Naive thymus-derived CD4-positive, alpha-beta T cell (primary cell): Measurements from ENCODE around the gene HLA-E. TPM values are rescaled to one million over a fixed set of nuclear protein-coding genes. Genes with fewer than 3 reads are reported as not detected.
A peak's percentile ranks its signal among the peaks of the same experiment; 100 is the strongest.
"Not testable (repeated sequence)": the region's sequence is repeated elsewhere in the genome, so short reads cannot be mapped to it uniquely, and the experiment has no call there.

Experiments
- ATAC-seq: fragments of 150-1000 bp; cut with Tn5 transposase; 2 replicates; pipeline ENCODE4 v1.10.0; 2021; ENCODE audit warnings: mild to moderate bottlenecking, moderate library complexity
- CTCF ChIA-PET: fragments of 350-600 bp; sonication (Branson Sonifier 250); formaldehyde crosslinking; loops from one replicate; lab custom pipeline; 2021; ENCODE audit warnings: antibody characterized with exemption; lab: Charles Lee
- POLR2A ChIA-PET: fragments of 350-600 bp; sonication (Branson Sonifier 250); formaldehyde crosslinking; loops from one replicate; lab custom pipeline; 2021; ENCODE audit warnings: antibody characterized with exemption, inconsistent platforms; lab: Charles Lee
- DNase-seq, 9 donors: peaks; one replicate each; pipeline versions ENCODE4 v3.0.0 to v3.0.0-alpha.2; 2020 to 2022; ENCODE audit warnings: mixed read lengths in 1 of 9
- H3K27ac ChIP-seq: one replicate; pipeline ENCODE4 v1.7.0; 2013; ENCODE audit warnings: mild to moderate bottlenecking, low read depth, low read length, moderate library complexity
- H3K27me3 ChIP-seq, 2 donors: one replicate each; pipeline ENCODE4 v1.7.0; 2013; ENCODE audit warnings: low read length in 2 of 2, mild to moderate bottlenecking in 2 of 2, moderate library complexity in 2 of 2; ENCODE audit not compliant: control insufficient read depth in 2 of 2, insufficient read depth in 2 of 2
- H3K36me3 ChIP-seq, 3 experiments: 1 replicate in 2 of 3; 2 replicates in 1 of 3; pipeline ENCODE4 v1.7.0; 2013; ENCODE audit warnings: low read length in 3 of 3, mild to moderate bottlenecking in 3 of 3, moderate library complexity in 1 of 3; ENCODE audit not compliant: insufficient read depth in 3 of 3, control insufficient read depth in 2 of 3
- H3K4me1 ChIP-seq, 2 donors: one replicate each; pipeline ENCODE4 v1.7.0; 2013; ENCODE audit warnings: low read length in 2 of 2, mild to moderate bottlenecking in 2 of 2, moderate library complexity in 1 of 2; ENCODE audit not compliant: control insufficient read depth in 2 of 2, insufficient read depth in 2 of 2
- H3K4me3 ChIP-seq: 2 replicates; pipeline ENCODE4 v1.7.0; 2013; ENCODE audit warnings: mild to moderate bottlenecking, low read length
- H3K9me3 ChIP-seq, 3 experiments: 1 replicate in 2 of 3; 2 replicates in 1 of 3; pipeline ENCODE4 v1.7.0; 2013; ENCODE audit warnings: low read length in 3 of 3; ENCODE audit not compliant: control insufficient read depth in 2 of 3
- H3K27ac Mint-ChIP-seq, 9 donors: one replicate each; pipeline ENCODE4 v1.8.0; 2020 to 2022; ENCODE audit warnings: mixed read lengths in 9 of 9, mild to moderate bottlenecking in 8 of 9, moderate library complexity in 5 of 9, inconsistent platforms in 2 of 9
- H3K27me3 Mint-ChIP-seq, 5 donors: one replicate each; pipeline ENCODE4 v1.8.0; 2021 to 2022; ENCODE audit warnings: mixed read lengths in 5 of 5, mild to moderate bottlenecking in 1 of 5
- H3K36me3 Mint-ChIP-seq, 5 donors: one replicate each; pipeline ENCODE4 v1.8.0; 2020 to 2022; ENCODE audit warnings: mixed read lengths in 5 of 5, mild to moderate bottlenecking in 3 of 5, inconsistent platforms in 1 of 5
- H3K4me1 Mint-ChIP-seq, 7 donors: one replicate each; pipeline ENCODE4 v1.8.0; 2020 to 2022; ENCODE audit warnings: mixed read lengths in 7 of 7, mild to moderate bottlenecking in 3 of 7, inconsistent platforms in 1 of 7
- H3K4me3 Mint-ChIP-seq, 10 donors: one replicate each; pipeline ENCODE4 v1.8.0; 2020 to 2022; ENCODE audit warnings: mild to moderate bottlenecking in 10 of 10, mixed read lengths in 10 of 10, moderate library complexity in 6 of 10, inconsistent platforms in 2 of 10
- H3K9me3 Mint-ChIP-seq, 11 donors: one replicate each; pipeline ENCODE4 v1.8.0; 2020 to 2022; ENCODE audit warnings: mixed read lengths in 11 of 11, mild to moderate bottlenecking in 4 of 11, inconsistent platforms in 1 of 11, moderate library complexity in 1 of 11
- intact Hi-C, 2 donors: fragments of 100-400 bp; cut with micrococcal nuclease; formaldehyde crosslinking; loops; one replicate each; pipeline ENCODE4 v1.15.1; 2023
- polyA plus RNA-seq, 2 donors: library from polyadenylated mRNA; unstranded; fragments of 300-500 nt; fragmentation: Illumina TruSeq; gene quantifications; one replicate each; pipeline ENCODE4 v1.2.3, GENCODE V29; 2021
- total RNA-seq, 6 experiments: library from RNA in 5 of 6; stranded (reverse) in 5 of 6; gene quantifications; 1 replicate in 5 of 6; 2 replicates in 1 of 6; pipeline ENCODE4 v1.2.3 and lab custom pipeline; 2021 to 2026

Gene HLA-E
- total and polyA plus RNA-seq, 7 experiments from 2014 or later, result 614 to 3,096 (median 1,107) TPM

DNA sequence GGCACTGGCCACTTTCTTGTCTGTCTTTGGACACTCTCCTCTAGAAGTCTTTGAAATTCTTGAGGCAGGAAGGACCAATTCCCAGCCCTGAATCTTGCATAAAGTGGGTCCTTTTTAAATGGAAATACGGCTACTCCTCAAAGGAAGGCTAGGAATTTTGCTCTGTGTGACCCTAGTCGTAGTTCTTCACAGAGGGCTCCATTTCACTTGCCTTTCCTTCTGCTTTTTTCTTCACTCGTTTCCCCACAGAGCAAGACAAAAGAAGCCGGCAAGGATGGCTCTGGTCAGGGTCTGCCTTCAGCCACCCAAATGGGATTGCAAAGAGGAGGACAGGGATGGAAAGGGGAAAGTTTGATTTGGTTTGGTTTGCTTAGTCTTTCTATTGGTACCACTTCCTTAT is 25.8 kb downstream of the HLA-E start:
- Mint-ChIP-seq H3K36me3 (peaks cover 0 to 15% (median 10%) of the 10 kb centered on the region in 5 donors), H3K4me1 (peaks cover 37 to 93% (median 67%) of the 10 kb centered on the region in 7 donors), H3K9me3 (peaks cover 0 to 24% (median 13%) of the 10 kb centered on the region in 11 donors), H3K4me3 (peak overlapping the region; percentile 82 to 96 (median 89)), H3K27me3 (no peaks in the 10 kb centered on the region), H3K27ac (peak overlapping the region; percentile 95 to 100 (median 99))
- H3K4me3 ChIP-seq, result no peak overlapping the region
- DNase-seq (peak in 1 of 9 donors; percentile 13), ATAC-seq (no peak)
- ChIA-PET CTCF (interaction anchor here (0.7 kb wide), 2 partner anchors 31 to 88 kb away, joined by 3 read pairs; no protein-coding TSS in a partner anchor), POLR2A (interaction anchor here (0.6 to 21.1 kb wide), 5 partner anchors 13 to 29 kb away, joined by 3 to 652 read pairs (median 63); no protein-coding TSS in a partner anchor)
- H3K9me3 ChIP-seq, result peaks cover 0 to 3% (median 0%) of the 10 kb centered on the region in 3 experiments
- no peaks in the 10 kb centered on the region for H3K27me3 ChIP-seq
- intact Hi-C loops, result no loop called here
- no peaks in the 10 kb centered on the region for H3K36me3 ChIP-seq
- H3K4me1 ChIP-seq, result peaks cover 30 to 64% of the 10 kb centered on the region in 2 donors
- peak overlapping the region; percentile 65 for H3K27ac ChIP-seq

DNA sequence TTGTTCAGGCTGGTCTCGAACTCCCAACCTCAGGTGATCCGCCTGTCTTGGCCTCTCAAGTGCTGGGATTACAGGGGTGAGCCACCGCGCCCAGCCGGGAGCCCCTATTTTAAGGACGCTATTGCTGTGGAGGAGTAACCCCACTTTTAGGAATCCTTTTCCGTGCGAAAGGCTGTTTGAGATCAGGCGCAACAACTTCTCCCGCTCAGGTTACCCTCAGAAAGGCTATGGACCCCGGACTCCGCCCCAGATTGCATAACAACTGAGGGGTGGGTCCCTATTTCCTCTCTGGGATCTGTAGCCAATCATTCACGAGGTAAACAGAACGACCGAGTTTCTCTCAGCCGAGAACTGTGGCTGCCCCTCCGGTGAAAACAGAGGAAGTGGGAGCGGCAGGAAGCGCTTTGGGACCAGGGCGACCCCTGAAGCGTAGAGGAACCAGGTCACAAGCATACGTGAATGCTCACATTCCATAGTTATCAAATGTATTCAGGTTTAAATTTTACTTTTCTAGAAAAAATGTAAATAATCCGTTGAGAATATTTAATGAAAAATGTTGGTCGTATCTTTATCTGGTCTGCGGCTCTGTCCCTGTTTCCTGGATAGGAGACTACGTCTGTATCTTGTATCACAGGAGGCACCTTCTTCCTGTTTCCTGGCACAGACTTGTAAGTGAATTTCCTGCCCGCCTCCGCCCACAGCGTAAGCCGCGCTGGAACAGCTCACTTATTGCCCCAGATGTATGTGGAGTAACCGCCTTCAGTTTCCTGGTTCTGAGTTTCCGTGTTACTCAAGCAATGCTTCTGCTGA is 26.8 kb downstream of the HLA-E start:
- H3K9me3 Mint-ChIP-seq, result peaks cover 0 to 32% (median 15%) of the 10 kb centered on the region in 11 donors
- Histone ChIP-seq H3K27ac (peak overlapping the region; percentile 82), H3K4me3 (peak overlapping the region; percentile 64), H3K9me3 (peaks cover 0 to 10% (median 0%) of the 10 kb centered on the region in 3 experiments), H3K4me1 (peaks cover 19 to 62% of the 10 kb centered on the region in 2 donors), H3K27me3 (no peaks in the 10 kb centered on the region), H3K36me3 (no peaks in the 10 kb centered on the region)
- peak overlapping the region; percentile 82 to 96 (median 89) for H3K4me3 Mint-ChIP-seq
- H3K4me1 Mint-ChIP-seq, result peaks cover 31 to 91% (median 62%) of the 10 kb centered on the region in 7 donors
- ATAC-seq (peak; percentile 93), DNase-seq (peak; percentile 60 to 97 (median 95))
- POLR2A ChIA-PET, result interaction anchor here (0.6 to 21.1 kb wide), 20 partner anchors 7 to 1459 kb away, joined by 3 to 652 read pairs (median 5); partner anchors contain the start of genes DHX16 and GNL1
- peak overlapping the region; percentile 97 to 100 (median 99) for H3K27ac Mint-ChIP-seq
- H3K36me3 Mint-ChIP-seq, result peaks cover 0 to 18% (median 12%) of the 10 kb centered on the region in 5 donors
- intact Hi-C loops, result loop anchor here (1.0 kb wide), 6 partner anchors 8 to 101 kb away; partner anchors contain the start of genes GNL1 (in 2 of the 2), HLA-E (in 2 of the 2), ABCF1 (in 1 of the 2) and MRPS18B (in 1 of the 2)
- no peaks in the 10 kb centered on the region for H3K27me3 Mint-ChIP-seq
- CTCF ChIA-PET, result interaction anchor here (0.6 to 3.5 kb wide), 7 partner anchors 10 to 30 kb away, joined by 3 to 18 read pairs (median 3); no protein-coding TSS in a partner anchor

DNA sequence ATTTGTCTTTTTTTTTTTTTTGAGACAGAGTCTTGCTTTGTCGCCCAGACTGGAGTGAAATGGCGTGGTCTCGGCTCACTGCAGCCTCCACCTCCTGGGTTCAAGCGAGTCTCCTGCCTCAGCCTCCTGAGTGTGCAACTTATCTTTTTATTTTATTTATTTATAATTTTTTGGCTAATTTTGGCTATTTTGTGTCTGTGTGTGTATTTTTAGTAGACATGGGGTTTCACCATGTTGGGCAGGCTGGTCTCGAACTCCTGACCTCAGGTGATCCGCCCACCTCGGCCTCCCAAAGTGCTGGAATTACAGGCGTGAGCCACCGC is 27.4 kb downstream of the HLA-E start:
- Mint-ChIP-seq H3K27ac (peak overlapping the region; percentile 97 to 100 (median 99)), H3K36me3 (peaks cover 0 to 19% (median 16%) of the 10 kb centered on the region in 5 donors), H3K4me3 (peak overlapping the region; percentile 82 to 96 (median 89)), H3K4me1 (peaks cover 25 to 89% (median 58%) of the 10 kb centered on the region in 7 donors), H3K9me3 (peaks cover 0 to 35% (median 18%) of the 10 kb centered on the region in 11 donors)
- not testable (repeated sequence) for DNase-seq, H3K27me3 Mint-ChIP-seq, ATAC-seq, H3K4me3 ChIP-seq, H3K36me3 ChIP-seq, H3K27me3 ChIP-seq
- Histone ChIP-seq H3K27ac (peak overlapping the region; percentile 82), H3K9me3 (peaks cover 0 to 10% (median 0%) of the 10 kb centered on the region in 3 experiments), H3K4me1 (peaks cover 17 to 57% of the 10 kb centered on the region in 2 donors)
- CTCF ChIA-PET, result interaction anchor here (0.6 to 3.5 kb wide), 7 partner anchors 11 to 30 kb away, joined by 3 to 18 read pairs (median 3); no protein-coding TSS in a partner anchor
- POLR2A ChIA-PET, result interaction anchor here (0.6 to 21.1 kb wide), 17 partner anchors 8 to 1458 kb away, joined by 3 to 652 read pairs (median 6); partner anchors contain the start of genes DHX16 and GNL1
- intact Hi-C loops, result loop anchor here (1.0 kb wide), 6 partner anchors 8 to 101 kb away; partner anchors contain the start of genes GNL1 (in 2 of the 2), HLA-E (in 2 of the 2), ABCF1 (in 1 of the 2) and MRPS18B (in 1 of the 2)

DNA sequence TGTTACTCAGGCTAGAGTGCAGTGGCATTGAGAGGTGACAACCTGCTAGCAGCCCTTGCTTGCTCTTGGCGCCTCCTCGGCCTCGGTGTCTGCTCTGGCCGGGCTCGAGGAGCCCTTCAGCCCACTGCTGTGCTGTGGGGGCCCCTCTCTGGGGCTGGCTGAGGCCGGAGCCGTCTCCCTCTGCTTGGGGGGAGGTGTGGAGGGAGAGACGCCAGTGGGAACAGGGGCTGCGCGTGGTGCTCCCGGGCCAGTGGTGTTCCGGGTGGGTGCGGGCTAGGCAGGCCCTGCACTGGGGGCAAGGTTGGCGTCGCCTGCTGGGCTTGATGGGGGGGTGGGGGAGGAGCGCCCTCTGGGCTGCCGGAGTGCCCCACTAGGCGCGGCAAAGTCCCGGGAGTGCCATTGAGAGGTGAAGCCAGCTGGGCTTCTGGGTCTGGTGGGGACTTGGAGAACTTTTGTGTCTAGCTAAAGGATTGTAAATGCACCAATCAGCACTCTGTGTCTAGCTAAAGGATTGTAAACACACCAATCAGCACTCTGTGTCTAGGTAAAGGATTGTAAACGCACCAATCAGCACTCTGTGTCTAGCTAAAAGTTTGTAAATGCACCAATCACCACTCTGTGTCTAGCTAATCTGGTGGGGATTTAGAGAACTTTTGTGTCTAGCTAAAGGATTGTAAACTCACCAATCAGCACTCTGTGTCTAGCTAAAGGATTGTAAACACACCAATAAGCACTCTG is 28.6 kb downstream of the HLA-E start:
- H3K36me3 ChIP-seq, H3K27ac ChIP-seq, H3K4me3 ChIP-seq, H3K27me3 Mint-ChIP-seq, H3K27me3 ChIP-seq, intact Hi-C loops, DNase-seq, ATAC-seq: not testable (repeated sequence)
- H3K4me1 ChIP-seq, result peaks cover 16 to 47% of the 10 kb centered on the region in 2 donors
- Mint-ChIP-seq H3K36me3 (peaks cover 5 to 29% (median 25%) of the 10 kb centered on the region in 5 donors), H3K4me1 (peaks cover 27 to 85% (median 61%) of the 10 kb centered on the region in 7 donors), H3K9me3 (peaks cover 2 to 48% (median 28%) of the 10 kb centered on the region in 11 donors), H3K27ac (peak overlapping the region; percentile 76 to 100 (median 98)), H3K4me3 (peak overlapping the region; percentile 44 to 79 (median 70))
- ChIA-PET POLR2A (interaction anchor here (0.6 to 21.1 kb wide), 18 partner anchors 9 to 304 kb away, joined by 3 to 652 read pairs (median 6); partner anchors contain the start of gene GNL1), CTCF (interaction anchor here (0.7 to 3.5 kb wide), 10 partner anchors 10 to 62 kb away, joined by 3 to 18 read pairs (median 4); no protein-coding TSS in a partner anchor)
- peaks cover 0 to 10% (median 0%) of the 10 kb centered on the region in 3 experiments for H3K9me3 ChIP-seq

DNA sequence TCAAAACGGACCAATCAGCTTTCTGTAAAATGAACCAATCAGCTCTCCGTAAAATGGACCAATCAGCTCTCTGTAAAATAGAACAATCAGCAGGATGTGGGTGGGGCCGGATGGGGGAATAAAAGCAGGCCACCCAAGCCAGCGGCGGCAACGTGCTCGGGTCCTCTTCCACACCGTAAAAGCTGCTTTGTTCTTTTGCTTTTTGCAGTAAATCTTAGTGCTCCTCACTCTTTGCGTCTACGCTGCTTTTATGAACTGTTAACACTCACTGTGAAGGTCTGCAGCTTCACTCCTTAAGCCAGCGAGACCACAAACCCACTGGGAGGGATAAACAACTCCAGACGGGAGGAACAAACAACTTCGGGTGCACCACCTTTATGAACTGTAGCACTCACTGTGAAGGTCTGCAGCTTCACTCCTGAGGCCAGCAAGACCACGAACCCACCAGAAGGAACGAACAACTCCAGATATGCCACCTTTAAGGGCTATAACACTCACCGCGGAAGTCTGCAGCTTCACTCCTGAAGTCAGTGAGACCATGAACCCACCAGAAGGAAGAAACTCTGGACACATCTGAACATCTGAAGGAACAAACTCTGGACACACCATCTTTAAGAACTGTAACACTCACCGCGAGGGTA is 29.3 kb downstream of the HLA-E start:
- H3K27me3 ChIP-seq, H3K27ac ChIP-seq, ATAC-seq, H3K4me3 ChIP-seq, H3K27me3 Mint-ChIP-seq, H3K36me3 ChIP-seq, intact Hi-C loops: not testable (repeated sequence)
- peak in 6 of 9 donors; percentile 52 to 75 (median 62) for DNase-seq
- H3K9me3 ChIP-seq, result peaks cover 0 to 10% (median 0%) of the 10 kb centered on the region in 3 experiments
- peaks cover 13 to 44% of the 10 kb centered on the region in 2 donors for H3K4me1 ChIP-seq
- Mint-ChIP-seq H3K9me3 (peaks cover 7 to 54% (median 35%) of the 10 kb centered on the region in 11 donors), H3K36me3 (peaks cover 12 to 36% (median 27%) of the 10 kb centered on the region in 5 donors), H3K4me3 (peak overlapping the region; percentile 44 to 79 (median 70)), H3K27ac (peak overlapping the region; percentile 76 to 96 (median 89)), H3K4me1 (peaks cover 33 to 84% (median 64%) of the 10 kb centered on the region in 7 donors)
- ChIA-PET CTCF (interaction anchor here (0.7 to 3.5 kb wide), 9 partner anchors 9 to 62 kb away, joined by 3 to 18 read pairs (median 4); no protein-coding TSS in a partner anchor), POLR2A (interaction anchor here (0.6 to 21.1 kb wide), 17 partner anchors 8 to 163 kb away, joined by 3 to 652 read pairs (median 6); no protein-coding TSS in a partner anchor)
